ENCODE results near the gene ARHGEF28.

ARHGEF28 gene

DNA sequence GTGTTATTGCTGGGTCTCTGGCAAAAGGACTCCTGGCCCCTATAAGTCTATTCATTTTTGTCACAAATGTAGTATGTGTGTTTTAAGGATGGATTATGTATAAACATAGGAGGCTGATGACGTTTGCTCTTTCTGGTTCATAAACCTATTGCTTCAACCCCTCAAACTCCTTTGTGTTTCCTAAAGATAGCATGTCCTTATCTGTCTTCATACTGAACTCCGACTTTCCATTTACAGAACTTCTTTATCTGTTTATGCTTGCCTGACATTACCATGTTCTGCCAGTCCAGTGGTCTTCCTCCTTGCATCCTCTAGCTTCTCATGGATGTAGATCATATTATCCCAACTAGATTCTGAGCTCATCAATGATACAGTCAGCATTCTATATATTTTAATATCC is 46.1 kb downstream of the ARHGEF28 start:
- CTCF ChIA-PET: interaction anchor here (1.0 to 1.4 kb wide), 3 partner anchors 11 to 121 kb away, joined by 3 to 5 read pairs (median 3); no protein-coding TSS in a partner anchor
- no peak overlapping the region for H3K4me3 ChIP-seq (ENCODE audit: low read depth, low read length)
- no peak for DNase-seq (ENCODE audit: low read depth, low spot score)
- TF ChIP-seq, protein P1, sequence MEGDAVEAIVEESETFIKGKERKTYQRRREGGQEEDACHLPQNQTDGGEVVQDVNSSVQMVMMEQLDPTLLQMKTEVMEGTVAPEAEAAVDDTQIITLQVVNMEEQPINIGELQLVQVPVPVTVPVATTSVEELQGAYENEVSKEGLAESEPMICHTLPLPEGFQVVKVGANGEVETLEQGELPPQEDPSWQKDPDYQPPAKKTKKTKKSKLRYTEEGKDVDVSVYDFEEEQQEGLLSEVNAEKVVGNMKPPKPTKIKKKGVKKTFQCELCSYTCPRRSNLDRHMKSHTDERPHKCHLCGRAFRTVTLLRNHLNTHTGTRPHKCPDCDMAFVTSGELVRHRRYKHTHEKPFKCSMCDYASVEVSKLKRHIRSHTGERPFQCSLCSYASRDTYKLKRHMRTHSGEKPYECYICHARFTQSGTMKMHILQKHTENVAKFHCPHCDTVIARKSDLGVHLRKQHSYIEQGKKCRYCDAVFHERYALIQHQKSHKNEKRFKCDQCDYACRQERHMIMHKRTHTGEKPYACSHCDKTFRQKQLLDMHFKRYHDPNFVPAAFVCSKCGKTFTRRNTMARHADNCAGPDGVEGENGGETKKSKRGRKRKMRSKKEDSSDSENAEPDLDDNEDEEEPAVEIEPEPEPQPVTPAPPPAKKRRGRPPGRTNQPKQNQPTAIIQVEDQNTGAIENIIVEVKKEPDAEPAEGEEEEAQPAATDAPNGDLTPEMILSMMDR (IDR thresholded peaks at IDR 0.05; ENCODE audit: insufficient read depth, low read length, missing control alignments): no peak
- POLR2A ChIA-PET: no interaction called here

DNA sequence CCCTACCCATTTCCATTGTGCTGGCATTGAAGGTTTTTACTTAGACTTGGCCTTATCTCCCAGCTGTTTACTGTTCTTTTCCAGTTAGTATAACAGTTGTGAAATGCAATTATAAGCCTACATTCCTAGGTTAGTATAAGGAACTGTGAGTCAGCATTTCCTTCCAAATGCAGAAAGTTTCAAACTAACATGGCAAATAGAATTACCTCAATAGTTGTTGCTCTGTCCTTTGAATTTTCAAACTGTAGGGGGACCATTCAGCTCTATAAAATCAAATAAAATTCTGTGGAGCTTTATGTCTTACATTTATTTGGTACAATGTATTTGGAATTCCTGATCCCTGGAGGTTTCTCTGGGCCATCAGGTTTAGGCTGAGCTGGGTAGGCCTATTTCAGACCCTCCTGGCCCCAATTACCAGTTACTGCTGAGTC is 47.2 kb downstream of the ARHGEF28 start:
- TF ChIP-seq, protein P1 (IDR thresholded peaks at IDR 0.05; ENCODE audit: insufficient read depth, low read length, missing control alignments): no peak
- ChIA-PET POLR2A (interaction anchor here (0.6 to 1.1 kb wide), 2 partner anchors 19 to 36 kb away, joined by 3 read pairs; no protein-coding TSS in a partner anchor), CTCF (interaction anchor here (0.7 to 1.6 kb wide), 9 partner anchors 9 to 120 kb away, joined by 3 to 5 read pairs (median 3); no protein-coding TSS in a partner anchor)
- peak; percentile 56 for DNase-seq (ENCODE audit: low read depth, low spot score)
- H3K4me3 ChIP-seq (ENCODE audit: low read depth, low read length): no peak overlapping the region

- TF ChIP-seq, protein P1 (IDR thresholded peaks at IDR 0.05; ENCODE audit: insufficient read depth, low read length, missing control alignments): no peak
- H3K4me3 ChIP-seq (ENCODE audit: low read depth, low read length): no peak overlapping the region
- CTCF ChIA-PET: interaction anchor here (1.0 to 2.6 kb wide), 3 partner anchors 13 to 19 kb away, joined by 4 to 10 read pairs (median 5); no protein-coding TSS in a partner anchor
Observed at GRCh38 chr5:73674669-73675004, 48.6 kb downstream of the ARHGEF28 start.

GRCh38 chr5:73678322-73678740 is 52.3 kb downstream of the ARHGEF28 start:
- DNase-seq (ENCODE audit: low read depth, low spot score): no peak
- TF ChIP-seq, protein P1 (IDR thresholded peaks at IDR 0.05; ENCODE audit: insufficient read depth, low read length, missing control alignments): no peak
- POLR2A ChIA-PET: no interaction called here
- H3K4me3 ChIP-seq (ENCODE audit: low read depth, low read length): no peak overlapping the region
- CTCF ChIA-PET: interaction anchor here (0.7 kb wide), 1 partner anchor 115 kb away, joined by 3 read pairs; no protein-coding TSS in a partner anchor

More at GRCh38 chr5:73674669-73675004, 48.6 kb downstream of the ARHGEF28 start:
- no peak for DNase-seq (ENCODE audit: low read depth, low spot score)
- POLR2A ChIA-PET: no interaction called here

GRCh38 chr5:73678807-73679206 is 52.8 kb downstream of the ARHGEF28 start:
- TF ChIP-seq, protein P1 (IDR thresholded peaks at IDR 0.05; ENCODE audit: insufficient read depth, low read length, missing control alignments): no peak
- POLR2A ChIA-PET: no interaction called here
- no peak overlapping the region for H3K4me3 ChIP-seq (ENCODE audit: low read depth, low read length)
- CTCF ChIA-PET: interaction anchor here (0.6 to 1.5 kb wide), 3 partner anchors 13 to 1012 kb away, joined by 3 read pairs; no protein-coding TSS in a partner anchor
- no peak for DNase-seq (ENCODE audit: low read depth, low spot score)

DNA sequence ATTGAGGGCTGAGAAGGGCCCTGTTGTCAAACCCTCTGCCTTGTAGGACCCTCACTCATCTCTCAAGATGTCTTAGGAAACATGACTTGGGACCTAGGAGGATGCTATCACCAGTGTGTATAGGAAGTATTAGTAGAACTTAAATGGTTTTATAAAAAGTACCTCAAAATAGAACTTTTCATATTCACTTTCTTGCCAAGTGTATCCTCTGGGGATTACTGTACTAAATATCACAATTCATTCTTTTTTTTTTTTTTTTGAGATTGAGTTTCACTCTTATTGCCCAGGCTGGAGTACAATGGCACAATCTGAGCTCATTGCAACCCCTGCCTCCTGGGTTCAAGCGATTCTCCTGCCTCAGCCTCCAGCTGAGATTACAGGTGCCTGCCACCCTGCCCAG is 56.2 kb downstream of the ARHGEF28 start:
- DNase-seq (ENCODE audit: low read depth, low spot score): no peak
- H3K4me3 ChIP-seq (ENCODE audit: low read depth, low read length): no peak overlapping the region
- CTCF ChIA-PET: interaction anchor here (1.2 kb wide), 1 partner anchor 9 kb away, joined by 4 read pairs; no protein-coding TSS in a partner anchor
- TF ChIP-seq, protein P1 (IDR thresholded peaks at IDR 0.05; ENCODE audit: insufficient read depth, low read length, missing control alignments): no peak
- POLR2A ChIA-PET: no interaction called here

Data from AG04449 (cell line).